Amniotic epithelial cell (primary cell): ENCODE data around the gene AQP2.

Experiments used
- DNase-seq: peaks from one replicate; pipeline ENCODE4 v3.0.0-alpha.2; 2010; ENCODE audit warnings: low read depth

The AQP2 gene

DNA sequence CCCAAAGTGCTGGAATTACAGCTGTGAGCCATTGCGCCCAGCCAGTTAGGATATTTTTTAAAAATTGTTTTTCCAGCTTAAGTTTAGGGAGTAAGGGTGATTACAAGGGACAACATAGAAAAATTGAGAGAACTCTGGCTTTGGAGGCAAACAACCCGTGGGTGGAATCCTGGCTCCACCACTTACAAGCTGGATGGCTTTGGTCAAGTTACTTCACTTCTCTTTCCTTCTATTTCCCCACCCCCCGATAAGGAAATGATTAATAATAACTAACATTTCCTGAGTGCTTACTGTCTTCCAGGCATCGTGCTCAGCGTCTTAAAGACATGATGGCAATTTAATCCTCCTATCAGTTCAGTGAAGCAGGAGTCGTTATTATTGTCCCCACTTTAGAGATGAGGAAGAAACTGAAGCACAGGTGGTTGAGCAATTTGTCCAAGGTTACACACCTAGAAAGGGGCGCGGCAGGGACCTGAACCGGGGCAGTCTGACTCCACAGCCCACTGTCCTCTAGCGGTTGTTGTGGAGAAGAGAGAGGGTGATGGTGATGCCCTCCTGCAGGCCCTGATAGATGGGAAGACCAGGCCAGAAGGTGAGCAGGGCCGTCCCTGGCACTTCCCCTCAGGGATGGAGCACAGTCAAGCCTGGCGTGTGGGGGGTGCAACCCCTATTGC, 30.2 kb upstream of the AQP2 start:
- DNase-seq = peak; percentile 80

DNA sequence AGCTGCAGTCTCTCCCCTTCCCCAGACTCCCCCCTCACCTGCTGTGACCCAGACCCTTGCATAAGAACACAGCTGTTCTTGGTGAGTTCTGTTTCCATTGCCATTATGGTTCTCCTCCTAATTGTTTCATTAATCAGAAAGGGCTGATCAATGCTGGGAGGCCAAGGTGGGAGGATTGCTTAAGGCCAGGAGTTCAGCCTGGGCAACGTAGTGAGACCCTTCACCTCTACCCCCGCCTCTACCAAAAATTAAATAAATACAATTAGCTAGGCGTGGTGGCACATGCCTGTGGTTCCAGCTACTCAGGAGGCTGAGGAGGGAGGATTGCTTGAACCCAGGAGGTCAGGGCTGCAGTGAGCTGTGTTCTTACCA, 29.6 kb upstream of the AQP2 start:
- DNase-seq = no peak

DNA sequence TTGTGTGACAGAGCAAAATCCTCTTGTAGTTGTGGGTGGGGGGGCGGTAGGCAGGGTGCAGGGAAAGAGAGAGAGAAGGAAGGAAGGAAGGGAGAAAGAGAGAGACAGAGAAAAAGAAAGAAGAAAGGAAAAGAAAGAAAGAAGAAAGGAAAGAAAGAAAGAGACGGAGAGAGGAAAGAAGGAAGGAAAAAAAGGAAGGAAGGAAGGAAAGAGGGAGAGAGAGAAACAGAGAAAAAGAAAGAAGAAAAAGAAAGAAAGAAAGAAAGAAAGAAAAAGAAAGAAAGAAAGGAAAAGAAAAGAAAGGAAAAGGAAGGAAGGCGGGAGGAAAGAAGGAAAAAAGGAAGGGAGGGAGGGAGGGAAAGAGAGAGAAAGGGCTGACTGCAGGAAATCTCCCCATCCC, 29.2 kb upstream of the AQP2 start:
- DNase-seq = no peak

DNA sequence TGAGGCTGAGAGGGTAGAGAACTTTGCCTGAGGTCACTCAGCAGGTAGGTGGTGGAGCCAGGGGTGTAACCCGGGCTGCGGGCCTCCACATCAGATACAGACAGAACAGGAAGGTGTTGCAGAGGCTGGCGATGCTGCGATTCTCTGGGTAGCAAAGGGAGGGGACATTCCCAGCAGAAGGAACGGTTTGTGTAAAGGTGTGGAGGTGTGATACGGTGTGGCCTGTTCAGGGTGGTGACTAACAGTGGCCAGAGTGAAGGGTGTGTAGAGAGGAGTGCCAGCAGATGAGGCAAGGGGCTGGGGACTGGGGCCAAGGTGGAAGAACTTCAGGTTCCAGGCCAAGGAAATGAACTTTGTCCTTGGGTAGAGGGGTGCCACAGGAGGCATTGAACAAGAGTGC, 28.6 kb upstream of the AQP2 start:
- DNase-seq = no peak

DNA sequence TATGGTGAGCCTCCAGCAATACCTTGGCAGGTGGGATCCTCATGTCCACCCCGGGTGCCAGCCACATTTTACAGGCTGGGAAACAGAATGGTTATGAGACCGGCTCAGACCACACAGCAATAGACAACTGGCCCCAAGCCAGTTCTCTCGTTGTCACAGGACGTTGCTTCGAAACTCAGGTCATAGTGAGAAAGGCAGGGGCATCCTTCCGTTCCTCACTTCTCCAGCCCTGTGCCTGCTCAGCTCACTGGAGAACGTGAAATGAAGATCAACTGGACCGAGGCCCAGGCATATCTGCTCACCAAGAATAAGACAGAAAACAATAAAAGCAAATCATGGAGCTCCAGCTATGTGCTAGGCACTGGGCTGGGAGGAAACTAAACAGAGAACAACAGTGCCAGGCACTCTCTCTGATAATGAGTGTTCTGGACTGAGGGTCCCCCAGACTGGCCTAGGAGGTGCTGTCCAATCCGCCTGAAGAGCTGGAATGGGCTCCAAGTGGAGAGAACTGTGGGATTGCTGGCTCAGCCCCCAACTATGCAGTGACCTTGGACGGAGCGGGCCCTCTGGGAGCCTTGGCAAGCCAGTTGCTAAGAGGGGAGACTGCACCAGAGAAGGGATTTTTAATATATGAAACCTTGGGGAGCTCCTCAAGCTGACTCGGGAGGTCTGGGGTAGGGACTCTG, 28.0 kb upstream of the AQP2 start:
- peak; percentile 20 for DNase-seq

DNA sequence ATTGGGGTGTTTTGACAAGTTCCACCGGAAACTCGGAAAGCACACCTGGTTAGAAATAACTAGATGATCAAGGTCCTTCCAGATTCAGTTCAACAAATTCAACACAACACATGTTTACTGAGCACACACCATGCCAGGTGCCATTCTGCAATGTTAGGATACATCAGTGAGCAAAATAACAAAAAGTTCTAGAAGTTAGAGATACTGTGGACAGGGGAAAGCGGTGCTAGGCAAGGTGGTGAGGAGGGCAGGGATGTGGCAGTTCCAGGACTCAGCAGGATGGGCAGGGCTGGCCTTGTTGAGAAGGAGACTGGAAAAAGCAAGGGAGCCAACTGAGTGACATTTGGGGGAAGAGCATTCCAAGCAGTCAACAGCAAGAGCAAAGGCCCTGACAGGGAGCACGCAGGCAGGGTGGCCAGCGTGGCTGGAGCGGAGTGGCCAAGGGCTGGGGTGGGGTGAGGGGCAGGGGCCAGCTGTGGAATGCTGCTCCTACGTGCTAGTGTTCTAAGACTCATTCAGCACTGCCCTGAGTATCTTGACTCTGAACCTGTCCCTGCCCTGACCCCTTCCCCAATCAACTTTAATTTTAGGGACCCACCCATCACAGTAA, 27.4 kb upstream of the AQP2 start:
- no peak for DNase-seq

DNA sequence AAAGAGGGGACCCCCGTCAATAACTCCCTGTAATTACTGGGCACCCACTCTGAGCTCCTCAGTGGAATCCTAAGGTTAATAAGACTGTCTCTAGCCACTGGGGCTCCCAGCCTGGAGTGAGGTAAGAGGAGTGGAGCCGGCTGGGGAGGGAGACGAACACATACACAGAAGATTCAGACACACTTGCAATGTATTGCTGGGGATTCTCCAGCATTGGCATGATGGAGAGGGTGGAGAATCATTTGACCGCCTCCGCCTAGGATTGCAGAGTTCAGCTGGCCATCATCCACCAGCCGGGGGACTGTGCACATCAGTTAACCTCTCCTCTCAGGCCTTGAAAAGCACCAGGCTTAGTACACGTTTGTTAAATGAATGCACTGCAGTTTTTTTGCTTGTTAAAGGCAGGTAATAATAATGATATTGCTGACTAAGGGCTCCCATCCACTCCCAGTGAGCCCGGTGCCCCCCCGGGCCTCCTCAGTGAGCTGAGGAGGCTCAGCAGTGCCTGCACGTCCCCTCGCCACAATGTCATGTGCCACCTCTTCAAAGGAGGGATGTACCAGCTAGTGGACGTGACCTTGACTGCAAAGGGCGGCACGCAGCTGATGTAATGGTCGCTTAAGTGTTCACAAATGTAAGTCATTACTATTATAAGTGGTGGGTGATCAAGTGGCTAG, 26.5 kb upstream of the AQP2 start:
- DNase-seq = no peak

DNA sequence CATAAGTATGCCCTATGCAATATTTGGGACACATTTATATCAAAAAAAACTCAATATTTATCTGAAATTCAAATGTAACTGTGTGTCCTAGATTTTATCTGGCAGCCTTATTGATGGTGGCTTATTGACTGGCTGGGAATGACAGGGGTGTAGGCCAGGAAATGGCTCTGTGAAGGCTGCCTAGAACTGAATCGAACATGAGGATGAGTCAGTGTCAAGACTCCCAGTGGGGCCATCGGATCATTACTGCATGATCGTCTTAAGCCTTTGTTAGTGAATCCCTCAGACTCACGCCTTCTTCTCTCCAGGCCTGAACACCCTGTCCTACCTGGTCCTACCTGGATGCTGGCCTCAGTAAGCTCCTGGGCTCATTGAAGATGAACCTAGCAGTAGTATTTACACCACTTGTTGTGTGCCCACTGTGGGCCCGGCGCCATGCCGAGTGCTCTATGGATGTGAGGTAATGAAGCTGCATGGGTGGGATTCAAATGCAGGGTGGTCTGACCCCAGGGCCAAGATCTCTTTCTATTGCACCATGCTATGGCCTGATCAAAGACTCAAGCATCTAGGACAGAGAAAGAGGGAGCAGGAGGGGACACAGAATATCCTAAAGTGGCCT, 25.8 kb upstream of the AQP2 start:
- no peak for DNase-seq

DNA sequence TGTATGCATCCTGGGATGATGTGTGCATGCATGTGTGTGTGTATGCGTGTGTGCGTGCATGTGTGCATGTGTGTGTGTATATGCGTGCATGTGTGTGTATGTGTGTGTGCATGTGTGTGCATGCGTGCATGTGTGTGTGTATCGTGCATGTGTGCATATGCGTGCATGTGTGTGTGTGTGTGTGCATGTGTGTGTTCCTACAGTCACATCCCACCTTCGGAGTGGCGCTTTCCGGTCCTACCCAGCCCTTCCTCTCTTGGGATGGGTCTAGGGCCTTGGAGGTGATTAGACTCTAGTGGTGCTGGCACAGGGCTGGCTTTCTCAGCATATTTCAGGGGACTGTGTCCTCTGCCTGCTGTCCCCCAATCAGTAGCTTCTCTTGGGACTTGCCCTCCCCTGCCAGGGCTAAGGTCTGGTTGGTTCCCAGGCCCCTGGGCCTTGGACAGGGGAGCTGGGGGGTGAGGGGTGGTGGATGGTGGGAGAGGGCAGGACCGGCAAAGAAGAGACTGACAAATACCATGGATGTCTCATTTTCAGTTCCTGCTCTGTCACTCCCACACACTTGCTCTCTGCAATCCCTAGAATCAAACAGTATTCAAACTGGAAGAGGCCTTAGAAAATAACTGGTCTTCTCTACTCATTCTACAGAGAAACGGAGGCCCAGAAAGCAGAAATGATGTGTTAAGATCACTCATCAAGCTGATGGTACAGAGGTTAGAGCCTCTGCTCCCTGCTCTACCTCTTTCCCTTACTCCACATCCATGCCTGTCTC, 24.9 kb upstream of the AQP2 start:
- peak; percentile 29 for DNase-seq

DNA sequence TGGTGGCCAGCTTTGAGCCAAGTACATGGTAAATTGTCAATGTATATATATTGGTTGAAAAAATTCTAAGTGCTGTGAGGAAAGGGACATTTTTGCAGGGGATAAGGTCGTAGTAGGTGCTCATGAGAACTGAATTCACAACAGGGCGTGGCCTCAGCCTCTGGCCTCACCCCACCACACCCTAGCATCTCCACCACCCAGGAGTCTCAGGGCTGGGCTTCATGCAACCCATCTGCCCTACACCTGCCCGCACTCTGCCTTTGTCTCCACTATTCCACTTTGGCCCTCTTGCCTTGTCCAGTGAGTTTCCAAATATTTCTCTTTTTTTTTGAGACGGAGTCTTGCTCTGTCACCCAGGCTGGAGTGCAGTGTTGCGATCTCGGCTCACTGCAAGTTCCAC, 22.1 kb upstream of the AQP2 start:
- no peak for DNase-seq

DNA sequence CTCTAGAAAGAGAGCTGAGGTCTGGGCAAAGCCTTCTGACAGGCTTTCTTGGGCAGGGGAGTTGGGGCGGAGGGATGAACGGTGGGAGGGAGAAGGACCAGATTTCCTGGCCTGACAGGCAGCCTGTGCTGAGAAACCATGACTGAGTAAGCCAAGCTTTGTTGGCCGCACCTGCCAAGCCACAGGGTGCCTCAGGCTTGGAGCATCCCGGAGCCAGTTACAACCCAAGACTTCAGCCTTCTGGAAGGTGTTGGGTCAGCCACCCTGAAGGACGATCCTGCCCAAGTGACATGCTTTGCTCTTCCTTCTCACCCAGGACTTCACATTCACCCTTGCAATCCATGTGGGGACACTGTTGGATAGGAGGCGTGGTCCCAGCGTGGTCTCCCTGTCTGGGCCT, 21.0 kb upstream of the AQP2 start:
- no peak for DNase-seq

DNA sequence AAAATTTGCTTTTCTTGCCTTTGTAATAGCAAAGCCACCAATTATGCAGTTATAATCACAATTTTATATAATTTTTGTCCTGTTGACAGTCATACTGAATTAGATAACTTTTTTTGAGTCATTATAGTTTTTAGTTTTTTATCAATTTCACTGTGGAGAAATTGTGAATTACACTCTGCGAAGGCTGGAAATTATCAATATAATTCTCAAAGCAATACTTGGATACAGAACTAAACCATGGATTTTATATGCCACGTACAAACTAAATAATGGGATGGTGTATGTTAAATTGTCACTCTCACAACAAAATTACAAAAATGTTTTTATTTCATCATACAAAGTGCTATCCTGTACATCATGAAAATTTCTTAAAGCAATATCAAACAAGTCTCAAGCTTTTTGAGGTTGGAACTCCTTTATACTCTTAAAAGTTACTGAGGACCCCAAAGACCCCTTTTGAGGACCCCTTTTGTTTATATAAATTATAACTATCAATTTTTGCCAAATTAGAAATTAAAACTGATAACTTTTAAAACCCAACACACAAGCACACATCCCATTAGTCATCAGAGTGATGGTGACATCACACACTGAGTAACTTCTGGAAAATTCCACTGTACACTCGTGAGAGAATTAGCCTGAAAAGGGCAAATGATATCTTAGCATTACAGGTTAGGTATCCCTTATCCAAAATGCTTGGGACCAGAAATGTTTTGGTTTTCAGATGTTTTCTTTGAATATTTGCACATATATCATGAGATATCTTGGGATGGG, 19.8 kb upstream of the AQP2 start:
- DNase-seq = peak; percentile 82

DNA sequence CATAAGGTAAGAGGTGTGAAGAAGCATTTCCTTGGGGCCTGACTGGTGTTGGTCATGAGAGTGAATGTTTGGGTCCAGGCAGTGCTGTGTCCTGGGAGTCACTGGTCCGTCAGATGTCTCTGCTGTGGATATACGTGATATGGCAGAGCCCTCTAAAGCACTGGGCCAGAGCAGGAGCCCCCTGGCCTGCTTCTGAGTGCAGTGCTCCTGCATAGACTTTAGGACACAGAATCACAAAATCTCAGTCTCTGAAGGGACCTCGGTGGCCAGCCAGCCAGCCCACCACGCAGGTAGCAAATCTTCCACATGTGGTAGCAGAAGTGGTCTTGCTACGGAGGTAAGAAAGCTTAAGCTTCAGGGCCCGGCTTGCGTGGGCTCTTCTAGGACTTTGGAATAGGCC, 18.5 kb upstream of the AQP2 start:
- no peak for DNase-seq

DNA sequence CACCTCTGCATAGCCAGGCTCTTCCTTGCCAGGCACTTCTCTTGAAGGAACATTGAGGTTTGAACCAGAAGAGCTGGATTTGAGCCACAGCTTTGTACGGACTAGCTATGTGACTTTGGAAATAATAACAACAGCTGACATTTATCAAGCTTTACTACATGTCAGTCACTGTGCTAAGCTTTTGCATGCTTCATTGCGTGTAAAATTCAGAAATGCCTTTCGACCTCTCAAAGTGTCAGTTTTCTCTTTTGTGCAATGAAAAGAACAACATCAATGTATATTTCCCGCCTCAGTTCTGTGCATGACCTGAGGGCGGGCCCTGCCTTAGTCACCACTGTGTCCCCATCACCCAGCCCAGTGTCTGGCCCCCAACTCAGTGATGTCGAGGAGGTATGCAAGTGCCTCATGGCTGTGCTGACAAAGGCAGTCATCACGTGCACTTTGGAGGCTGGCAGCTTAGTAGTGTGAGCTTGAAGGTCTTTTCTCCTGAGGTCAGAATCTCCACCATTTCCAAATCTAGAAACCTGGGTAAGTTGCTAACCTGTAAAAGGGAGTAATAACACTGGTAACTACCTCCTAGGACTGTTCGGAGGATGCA, 17.9 kb upstream of the AQP2 start:
- DNase-seq = no peak

DNA sequence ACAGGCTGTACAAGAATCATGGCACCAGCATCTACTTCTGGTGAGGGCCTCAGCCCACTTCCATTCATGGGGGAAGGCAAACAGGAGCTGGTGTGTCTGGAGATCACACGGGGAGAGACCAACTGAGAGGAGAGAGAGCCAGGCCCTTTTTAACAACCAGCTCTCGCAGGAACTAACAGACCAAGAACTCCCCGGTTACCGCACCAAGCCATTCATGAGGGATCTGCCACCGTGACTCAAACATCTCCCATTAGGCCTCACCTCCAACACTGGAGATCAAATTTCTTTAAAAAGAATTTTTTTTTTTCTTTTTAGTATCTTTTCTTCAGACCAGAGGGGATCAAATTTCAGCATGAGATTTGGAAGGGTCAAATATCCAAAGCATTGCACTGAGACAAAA, 16.7 kb upstream of the AQP2 start:
- DNase-seq = peak; percentile 39

DNA sequence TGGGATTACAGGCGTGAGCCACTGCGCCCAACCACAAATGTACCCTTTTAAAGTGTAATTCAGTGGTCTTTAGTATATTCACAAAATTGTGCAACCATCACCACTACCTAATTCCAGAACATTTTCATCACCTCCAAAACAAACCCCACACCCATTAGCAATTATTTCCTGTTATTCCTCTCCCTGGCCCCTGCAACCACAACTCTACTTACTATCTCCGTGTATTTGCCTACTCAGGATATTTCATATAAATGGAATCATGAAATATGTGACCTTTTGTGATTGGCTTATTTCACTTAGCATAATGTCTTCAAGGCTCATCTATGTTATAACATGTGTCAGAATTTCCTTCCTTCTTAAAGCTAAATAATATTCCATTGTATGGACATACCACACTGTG, 16.0 kb upstream of the AQP2 start:
- peak; percentile 28 for DNase-seq

DNA sequence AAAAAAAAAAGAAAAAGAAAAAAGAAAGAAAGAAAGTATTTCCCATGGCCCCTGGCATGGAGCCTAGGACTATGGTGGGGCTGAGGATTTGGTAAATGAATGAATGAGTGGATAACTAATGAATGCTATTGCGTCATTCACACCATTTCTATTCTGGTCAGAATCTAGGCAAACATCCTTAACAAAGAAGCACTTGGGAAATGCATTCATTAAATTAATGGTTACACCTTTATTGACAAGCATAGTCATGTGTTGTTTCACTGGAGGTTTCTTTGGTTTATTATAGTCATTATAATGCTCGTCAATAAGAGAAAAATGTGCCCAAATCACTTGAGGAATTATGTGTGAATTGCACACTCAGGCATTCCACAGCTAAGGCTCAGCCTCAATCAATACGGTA, 13.6 kb upstream of the AQP2 start:
- DNase-seq = no peak

DNA sequence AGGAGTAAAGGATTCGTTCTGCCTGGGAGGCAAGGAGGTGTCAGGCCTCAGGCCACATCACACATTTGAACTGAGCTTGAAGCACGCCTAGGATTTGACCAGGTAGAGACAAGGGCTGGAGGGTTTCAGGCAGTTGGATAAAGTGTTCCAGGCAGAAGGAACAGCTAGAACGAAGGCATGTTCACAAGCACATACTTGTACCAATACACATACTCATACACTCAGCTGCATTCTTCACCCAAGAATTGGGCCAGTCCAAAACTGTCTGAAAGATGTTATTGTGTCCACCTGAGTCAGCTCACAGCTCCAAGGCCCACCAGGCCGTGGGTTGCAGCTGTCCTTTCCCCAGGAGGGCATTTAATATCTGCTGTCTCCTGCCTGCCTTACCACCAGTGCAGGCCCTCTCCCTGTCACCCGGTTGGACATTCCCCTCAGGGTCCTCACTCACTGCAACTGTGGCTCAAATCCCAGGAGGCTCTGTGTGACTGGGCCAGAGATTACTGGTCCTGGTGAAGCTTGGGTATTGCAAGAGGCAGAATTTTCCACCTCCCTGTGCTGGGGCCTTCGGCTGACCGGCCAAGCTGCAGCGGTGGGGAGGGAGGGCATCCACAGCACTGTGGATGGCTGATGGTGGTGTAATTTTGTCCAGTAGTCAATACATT, 12.8 kb upstream of the AQP2 start:
- no peak for DNase-seq

DNA sequence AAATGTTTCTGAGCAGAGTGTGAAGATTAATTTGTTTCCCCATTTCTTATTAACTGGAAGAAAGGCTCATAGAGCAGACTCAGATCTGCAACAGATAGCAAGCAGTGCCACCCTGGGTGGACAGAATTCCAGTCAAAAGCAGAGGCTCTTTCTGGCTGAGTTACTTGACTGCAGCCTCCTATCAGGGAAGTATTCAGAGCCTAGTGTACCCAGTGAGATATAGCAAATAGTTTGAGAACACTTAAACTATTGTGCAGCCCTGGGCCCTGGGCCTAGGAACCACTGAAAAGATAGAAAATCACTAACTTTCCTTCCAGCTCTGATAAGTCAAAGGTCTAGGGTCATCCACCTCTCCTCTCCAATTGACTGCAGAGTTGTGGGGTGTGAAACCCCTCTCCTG, 11.2 kb upstream of the AQP2 start:
- DNase-seq = no peak

DNA sequence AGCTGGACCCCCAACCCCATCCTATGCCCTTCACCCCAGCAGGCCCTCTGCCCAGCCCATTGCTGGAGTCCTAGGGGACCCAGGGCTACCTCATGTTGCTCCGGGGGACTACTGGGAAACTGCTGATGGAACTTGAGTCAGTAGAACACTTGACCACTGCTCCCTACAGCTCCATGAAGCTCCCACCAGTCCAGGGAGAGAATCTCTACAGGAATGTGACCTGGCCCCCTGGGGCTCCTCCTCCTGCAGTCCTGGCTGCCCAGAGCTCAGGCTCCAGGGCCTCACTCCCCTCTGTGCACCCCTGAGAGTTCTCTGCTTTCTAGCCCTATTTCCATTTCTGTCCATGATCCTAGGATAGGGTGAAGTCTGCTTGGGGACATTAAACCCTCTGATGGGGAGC, 10.8 kb upstream of the AQP2 start:
- DNase-seq = no peak
